ENCODE data around the gene NME7. TPM values are rescaled to one million over a fixed set of nuclear protein-coding genes. Genes with fewer than 3 reads are reported as not detected.

NME7 gene
- total and polyA plus RNA-seq, 2 experiments from 2014 or later, result 39.1 to 48.5 TPM

GRCh38 chr1:169156580-169156979 is 211.0 kb downstream of the NME7 start (continued):
- TF ChIP-seq, protein P1, sequence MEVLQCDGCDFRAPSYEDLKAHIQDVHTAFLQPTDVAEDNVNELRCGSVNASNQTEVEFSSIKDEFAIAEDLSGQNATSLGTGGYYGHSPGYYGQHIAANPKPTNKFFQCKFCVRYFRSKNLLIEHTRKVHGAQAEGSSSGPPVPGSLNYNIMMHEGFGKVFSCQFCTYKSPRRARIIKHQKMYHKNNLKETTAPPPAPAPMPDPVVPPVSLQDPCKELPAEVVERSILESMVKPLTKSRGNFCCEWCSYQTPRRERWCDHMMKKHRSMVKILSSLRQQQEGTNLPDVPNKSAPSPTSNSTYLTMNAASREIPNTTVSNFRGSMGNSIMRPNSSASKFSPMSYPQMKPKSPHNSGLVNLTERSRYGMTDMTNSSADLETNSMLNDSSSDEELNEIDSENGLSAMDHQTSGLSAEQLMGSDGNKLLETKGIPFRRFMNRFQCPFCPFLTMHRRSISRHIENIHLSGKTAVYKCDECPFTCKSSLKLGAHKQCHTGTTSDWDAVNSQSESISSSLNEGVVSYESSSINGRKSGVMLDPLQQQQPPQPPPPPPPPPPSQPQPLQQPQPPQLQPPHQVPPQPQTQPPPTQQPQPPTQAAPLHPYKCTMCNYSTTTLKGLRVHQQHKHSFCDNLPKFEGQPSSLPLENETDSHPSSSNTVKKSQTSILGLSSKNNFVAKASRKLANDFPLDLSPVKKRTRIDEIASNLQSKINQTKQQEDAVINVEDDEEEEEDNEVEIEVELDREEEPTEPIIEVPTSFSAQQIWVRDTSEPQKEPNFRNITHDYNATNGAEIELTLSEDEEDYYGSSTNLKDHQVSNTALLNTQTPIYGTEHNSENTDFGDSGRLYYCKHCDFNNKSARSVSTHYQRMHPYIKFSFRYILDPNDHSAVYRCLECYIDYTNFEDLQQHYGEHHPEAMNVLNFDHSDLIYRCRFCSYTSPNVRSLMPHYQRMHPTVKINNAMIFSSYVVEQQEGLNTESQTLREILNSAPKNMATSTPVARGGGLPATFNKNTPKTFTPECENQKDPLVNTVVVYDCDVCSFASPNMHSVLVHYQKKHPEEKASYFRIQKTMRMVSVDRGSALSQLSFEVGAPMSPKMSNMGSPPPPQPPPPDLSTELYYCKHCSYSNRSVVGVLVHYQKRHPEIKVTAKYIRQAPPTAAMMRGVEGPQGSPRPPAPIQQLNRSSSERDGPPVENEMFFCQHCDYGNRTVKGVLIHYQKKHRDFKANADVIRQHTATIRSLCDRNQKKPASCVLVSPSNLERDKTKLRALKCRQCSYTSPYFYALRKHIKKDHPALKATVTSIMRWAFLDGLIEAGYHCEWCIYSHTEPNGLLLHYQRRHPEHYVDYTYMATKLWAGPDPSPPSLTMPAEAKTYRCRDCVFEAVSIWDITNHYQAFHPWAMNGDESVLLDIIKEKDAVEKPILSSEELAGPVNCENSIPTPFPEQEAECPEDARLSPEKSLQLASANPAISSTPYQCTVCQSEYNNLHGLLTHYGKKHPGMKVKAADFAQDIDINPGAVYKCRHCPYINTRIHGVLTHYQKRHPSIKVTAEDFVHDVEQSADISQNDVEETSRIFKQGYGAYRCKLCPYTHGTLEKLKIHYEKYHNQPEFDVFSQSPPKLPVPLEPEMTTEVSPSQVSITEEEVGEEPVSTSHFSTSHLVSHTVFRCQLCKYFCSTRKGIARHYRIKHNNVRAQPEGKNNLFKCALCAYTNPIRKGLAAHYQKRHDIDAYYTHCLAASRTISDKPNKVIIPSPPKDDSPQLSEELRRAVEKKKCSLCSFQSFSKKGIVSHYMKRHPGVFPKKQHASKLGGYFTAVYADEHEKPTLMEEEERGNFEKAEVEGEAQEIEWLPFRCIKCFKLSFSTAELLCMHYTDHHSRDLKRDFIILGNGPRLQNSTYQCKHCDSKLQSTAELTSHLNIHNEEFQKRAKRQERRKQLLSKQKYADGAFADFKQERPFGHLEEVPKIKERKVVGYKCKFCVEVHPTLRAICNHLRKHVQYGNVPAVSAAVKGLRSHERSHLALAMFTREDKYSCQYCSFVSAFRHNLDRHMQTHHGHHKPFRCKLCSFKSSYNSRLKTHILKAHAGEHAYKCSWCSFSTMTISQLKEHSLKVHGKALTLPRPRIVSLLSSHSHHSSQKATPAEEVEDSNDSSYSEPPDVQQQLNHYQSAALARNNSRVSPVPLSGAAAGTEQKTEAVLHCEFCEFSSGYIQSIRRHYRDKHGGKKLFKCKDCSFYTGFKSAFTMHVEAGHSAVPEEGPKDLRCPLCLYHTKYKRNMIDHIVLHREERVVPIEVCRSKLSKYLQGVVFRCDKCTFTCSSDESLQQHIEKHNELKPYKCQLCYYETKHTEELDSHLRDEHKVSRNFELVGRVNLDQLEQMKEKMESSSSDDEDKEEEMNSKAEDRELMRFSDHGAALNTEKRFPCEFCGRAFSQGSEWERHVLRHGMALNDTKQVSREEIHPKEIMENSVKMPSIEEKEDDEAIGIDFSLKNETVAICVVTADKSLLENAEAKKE (CRISPR knock-in tag; IDR thresholded peaks at IDR 0.05), result no peak
- TF ChIP-seq ETS1 (IDR thresholded peaks at IDR 0.05), result no peak

GRCh38 chr1:169155675-169156074 is 211.9 kb downstream of the NME7 start:
- ATAC-seq (no peak), DNase-seq (ENCODE audit: low spot score) (no peak)
- Histone ChIP-seq H3K9me2 (ENCODE audit: insufficient read depth) (peaks cover 13% of the 10 kb centered on the region; the same call in 1 of the 2 replicates), H3K4me3 (no peak overlapping the region), H2AFZ (no peak overlapping the region), H3K36me3 (ENCODE audit: insufficient read depth) (no peaks in the 10 kb centered on the region), H3F3A (replicated peaks; ENCODE audit: low read depth) (no peaks in the 10 kb centered on the region), H3K27me3 (ENCODE audit: insufficient read depth) (no peaks in the 10 kb centered on the region), H3K27ac (ENCODE audit: low read depth) (no peak overlapping the region), H3K4me2 (no peak overlapping the region), H3K4me1 (ENCODE audit: insufficient read depth) (no peaks in the 10 kb centered on the region), H4K20me1 (replicated peaks; ENCODE audit: insufficient read depth) (no peaks in the 10 kb centered on the region), H3K79me2 (replicated peaks; ENCODE audit: insufficient read depth) (no peaks in the 10 kb centered on the region)
- Mint-ChIP-seq H3K4me1 (peaks cover 4% of the 10 kb centered on the region; the same call in 2 of the 3 replicates), H3K9me3 (no peaks in the 10 kb centered on the region), H3K4me3 (no peak overlapping the region), H3K36me3 (ENCODE audit: low read depth) (no peaks in the 10 kb centered on the region), H3K27ac (no peak overlapping the region), H3K27me3 (ENCODE audit: insufficient read depth, low read depth, poor library complexity) (no peaks in the 10 kb centered on the region)
- TF ChIP-seq JUNB (IDR thresholded peaks at IDR 0.05; ENCODE audit: unreplicated experiment), result no peak
- no peak for TF ChIP-seq EZH2phosphoT487 (IDR thresholded peaks at IDR 0.05; ENCODE audit: unreplicated experiment)
- TF ChIP-seq ETS1 (IDR thresholded peaks at IDR 0.05), result no peak
- TF ChIP-seq, protein P2, sequence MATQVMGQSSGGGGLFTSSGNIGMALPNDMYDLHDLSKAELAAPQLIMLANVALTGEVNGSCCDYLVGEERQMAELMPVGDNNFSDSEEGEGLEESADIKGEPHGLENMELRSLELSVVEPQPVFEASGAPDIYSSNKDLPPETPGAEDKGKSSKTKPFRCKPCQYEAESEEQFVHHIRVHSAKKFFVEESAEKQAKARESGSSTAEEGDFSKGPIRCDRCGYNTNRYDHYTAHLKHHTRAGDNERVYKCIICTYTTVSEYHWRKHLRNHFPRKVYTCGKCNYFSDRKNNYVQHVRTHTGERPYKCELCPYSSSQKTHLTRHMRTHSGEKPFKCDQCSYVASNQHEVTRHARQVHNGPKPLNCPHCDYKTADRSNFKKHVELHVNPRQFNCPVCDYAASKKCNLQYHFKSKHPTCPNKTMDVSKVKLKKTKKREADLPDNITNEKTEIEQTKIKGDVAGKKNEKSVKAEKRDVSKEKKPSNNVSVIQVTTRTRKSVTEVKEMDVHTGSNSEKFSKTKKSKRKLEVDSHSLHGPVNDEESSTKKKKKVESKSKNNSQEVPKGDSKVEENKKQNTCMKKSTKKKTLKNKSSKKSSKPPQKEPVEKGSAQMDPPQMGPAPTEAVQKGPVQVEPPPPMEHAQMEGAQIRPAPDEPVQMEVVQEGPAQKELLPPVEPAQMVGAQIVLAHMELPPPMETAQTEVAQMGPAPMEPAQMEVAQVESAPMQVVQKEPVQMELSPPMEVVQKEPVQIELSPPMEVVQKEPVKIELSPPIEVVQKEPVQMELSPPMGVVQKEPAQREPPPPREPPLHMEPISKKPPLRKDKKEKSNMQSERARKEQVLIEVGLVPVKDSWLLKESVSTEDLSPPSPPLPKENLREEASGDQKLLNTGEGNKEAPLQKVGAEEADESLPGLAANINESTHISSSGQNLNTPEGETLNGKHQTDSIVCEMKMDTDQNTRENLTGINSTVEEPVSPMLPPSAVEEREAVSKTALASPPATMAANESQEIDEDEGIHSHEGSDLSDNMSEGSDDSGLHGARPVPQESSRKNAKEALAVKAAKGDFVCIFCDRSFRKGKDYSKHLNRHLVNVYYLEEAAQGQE (IDR thresholded peaks at IDR 0.05; ENCODE audit: unreplicated experiment), result no peak
- TF ChIP-seq EZH2 (IDR thresholded peaks at IDR 0.05; ENCODE audit: low read depth, unreplicated experiment), result no peak
- TF ChIP-seq ZNF114 (CRISPR knock-in tag; IDR thresholded peaks at IDR 0.05), result no peak
- TF ChIP-seq NANOG (IDR thresholded peaks at IDR 0.05; ENCODE audit: borderline replicate concordance), result no peak
